IPS-20b (cell line): Measurements from ENCODE around the gene GTF2I.
"Not testable (repeated sequence)": the region's sequence is repeated elsewhere in the genome, so short reads cannot be mapped to it uniquely, and the experiment has no call there.

Experiments
- H3K27ac ChIP-seq: one replicate; pipeline ENCODE4 v1.5.1; 2013; ENCODE audit warnings: low read length
- H3K27me3 ChIP-seq: 2 replicates; pipeline ENCODE4 v1.6.1; 2013; ENCODE audit warnings: mild to moderate bottlenecking, low read length, inconsistent platforms; ENCODE audit not compliant: insufficient read depth
- H3K36me3 ChIP-seq: 2 replicates; pipeline ENCODE4 v1.6.1; 2013; ENCODE audit warnings: low read depth, mild to moderate bottlenecking, inconsistent platforms, low read length, moderate library complexity; ENCODE audit not compliant: insufficient read depth
- H3K4me1 ChIP-seq: 2 replicates; pipeline ENCODE4 v1.6.1; 2013; ENCODE audit warnings: mild to moderate bottlenecking, control low read depth, inconsistent platforms, low read length, moderate library complexity; ENCODE audit not compliant: insufficient read depth
- H3K4me3 ChIP-seq: 2 replicates; pipeline ENCODE4 v1.5.1; 2013; ENCODE audit warnings: mild to moderate bottlenecking, low read length, inconsistent platforms
- H3K9ac ChIP-seq: 2 replicates; pipeline ENCODE4 v1.6.1; 2013; ENCODE audit warnings: low read depth, mild to moderate bottlenecking, inconsistent platforms, low read length, moderate library complexity
- H3K9me3 ChIP-seq: 2 replicates; pipeline ENCODE4 v1.6.1; 2013; ENCODE audit warnings: mild to moderate bottlenecking, low read depth, low read length, inconsistent platforms; ENCODE audit not compliant: insufficient read depth

The GTF2I gene

GRCh38 chr7:74658178-74659004 is 873 bp downstream of the GTF2I start:
- Histone ChIP-seq H3K36me3 (peaks cover 12% of the 10 kb centered on the region), H3K27me3 (no peaks in the 10 kb centered on the region), H3K9me3 (no peaks in the 10 kb centered on the region), H3K4me3 (peak overlapping the region; percentile 98), H3K9ac (peak overlapping the region; percentile 99), H3K4me1 (peaks cover 45% of the 10 kb centered on the region; the same call in 1 of the 2 replicates), H3K27ac (peak overlapping the region; percentile 93)

- peaks cover 22% of the 10 kb centered on the region for H3K36me3 ChIP-seq
- H3K27me3 ChIP-seq, H3K9me3 ChIP-seq: not testable (repeated sequence)
- H3K4me1 ChIP-seq, result peaks cover 48% of the 10 kb centered on the region; the same call in 1 of the 2 replicates
- peak overlapping the region; percentile 99 for H3K9ac ChIP-seq
- H3K4me3 ChIP-seq, result peak overlapping the region; percentile 98
- H3K27ac ChIP-seq, result peak overlapping the region; percentile 87
Measured at GRCh38 chr7:74660202-74660601, 2.7 kb downstream of the GTF2I start.

GRCh38 chr7:74661836-74662794 is 4.6 kb downstream of the GTF2I start:
- H3K27ac ChIP-seq, H3K27me3 ChIP-seq, H3K9me3 ChIP-seq: not testable (repeated sequence)
- H3K36me3 ChIP-seq, result peaks cover 38% of the 10 kb centered on the region
- peaks cover 38% of the 10 kb centered on the region; the same call in 1 of the 2 replicates for H3K4me1 ChIP-seq
- peak overlapping the region; percentile 98; the same call in 1 of the 2 replicates for H3K4me3 ChIP-seq
- peak overlapping the region; percentile 99; the same call in 1 of the 2 replicates for H3K9ac ChIP-seq

GRCh38 chr7:74665296-74665938 is 7.9 kb downstream of the GTF2I start:
- Histone ChIP-seq H3K36me3 (peaks cover 42% of the 10 kb centered on the region), H3K9ac (no peak overlapping the region), H3K27ac (no peak overlapping the region), H3K4me3 (no peak overlapping the region), H3K9me3 (no peaks in the 10 kb centered on the region), H3K27me3 (no peaks in the 10 kb centered on the region), H3K4me1 (peaks cover 28% of the 10 kb centered on the region; the same call in 1 of the 2 replicates)

- peaks cover 42% of the 10 kb centered on the region for H3K36me3 ChIP-seq
- not testable (repeated sequence) for H3K9ac ChIP-seq, H3K4me3 ChIP-seq, H3K27ac ChIP-seq, H3K9me3 ChIP-seq, H3K27me3 ChIP-seq
- peaks cover 13% of the 10 kb centered on the region; the same call in 1 of the 2 replicates for H3K4me1 ChIP-seq
Measured at GRCh38 chr7:74667013-74667412, 9.5 kb downstream of the GTF2I start.

GRCh38 chr7:74667520-74667919 is 10.0 kb downstream of the GTF2I start:
- not testable (repeated sequence) for H3K27ac ChIP-seq, H3K9me3 ChIP-seq, H3K27me3 ChIP-seq, H3K9ac ChIP-seq, H3K4me3 ChIP-seq
- Histone ChIP-seq H3K36me3 (peaks cover 42% of the 10 kb centered on the region), H3K4me1 (peaks cover 12% of the 10 kb centered on the region; the same call in 1 of the 2 replicates)

- H3K9me3 ChIP-seq, result no peaks in the 10 kb centered on the region
- no peaks in the 10 kb centered on the region for H3K27me3 ChIP-seq
- H3K4me3 ChIP-seq, result no peak overlapping the region
- H3K4me1 ChIP-seq, result no peaks in the 10 kb centered on the region
- H3K27ac ChIP-seq, result no peak overlapping the region
- peaks cover 23% of the 10 kb centered on the region for H3K36me3 ChIP-seq
- H3K9ac ChIP-seq, result no peak overlapping the region
Measured at GRCh38 chr7:74671602-74672001, 14.1 kb downstream of the GTF2I start.

GRCh38 chr7:74672343-74672915 is 14.9 kb downstream of the GTF2I start:
- Histone ChIP-seq H3K9ac (no peak overlapping the region), H3K4me3 (no peak overlapping the region), H3K27ac (no peak overlapping the region), H3K36me3 (peaks cover 19% of the 10 kb centered on the region), H3K9me3 (no peaks in the 10 kb centered on the region), H3K27me3 (no peaks in the 10 kb centered on the region), H3K4me1 (no peaks in the 10 kb centered on the region)

- H3K4me1 ChIP-seq, result no peaks in the 10 kb centered on the region
- H3K36me3 ChIP-seq, result peaks cover 30% of the 10 kb centered on the region
- H3K9ac ChIP-seq, result no peak overlapping the region
- H3K9me3 ChIP-seq, result no peaks in the 10 kb centered on the region
- H3K27me3 ChIP-seq, result no peaks in the 10 kb centered on the region
- H3K27ac ChIP-seq, result no peak overlapping the region
- H3K4me3 ChIP-seq, result no peak overlapping the region
Measured at GRCh38 chr7:74674166-74674565, 16.6 kb downstream of the GTF2I start.

GRCh38 chr7:74682829-74683228 is 25.3 kb downstream of the GTF2I start:
- no peaks in the 10 kb centered on the region for H3K4me1 ChIP-seq
- peaks cover 30% of the 10 kb centered on the region for H3K36me3 ChIP-seq
- no peak overlapping the region for H3K4me3 ChIP-seq
- no peaks in the 10 kb centered on the region for H3K9me3 ChIP-seq
- H3K27me3 ChIP-seq, result no peaks in the 10 kb centered on the region
- H3K27ac ChIP-seq, result no peak overlapping the region
- no peak overlapping the region for H3K9ac ChIP-seq

GRCh38 chr7:74683799-74684198 is 26.3 kb downstream of the GTF2I start:
- H3K4me3 ChIP-seq, result no peak overlapping the region
- H3K36me3 ChIP-seq, result peaks cover 30% of the 10 kb centered on the region
- no peak overlapping the region for H3K9ac ChIP-seq
- no peaks in the 10 kb centered on the region for H3K9me3 ChIP-seq
- no peak overlapping the region for H3K27ac ChIP-seq
- no peaks in the 10 kb centered on the region for H3K4me1 ChIP-seq
- no peaks in the 10 kb centered on the region for H3K27me3 ChIP-seq
